WERI-Rb-1 (cell line): Measurements from ENCODE around the gene VTI1A.
A peak's percentile ranks its signal among the peaks of the same experiment; 100 is the strongest.

Experiments
- DNase-seq: peaks from one replicate; pipeline ENCODE4 v3.0.0-alpha.2; 2020
- H3K27ac ChIP-seq: fragments of 250-450 bp; sonication (Bioruptor Pico); 2 replicates; pipeline ENCODE4 v1.5.1; 2020; ENCODE audit warnings: mild to moderate bottlenecking, moderate library complexity
- H3K27me3 ChIP-seq: fragments of 250-450 bp; sonication (Bioruptor Pico); 2 replicates; pipeline ENCODE4 v1.5.1; 2021; ENCODE audit warnings: mild to moderate bottlenecking, low read depth, moderate library complexity; ENCODE audit not compliant: insufficient read depth, severe bottlenecking
- H3K36me3 ChIP-seq: fragments of 250-450 bp; sonication (Bioruptor Pico); 2 replicates; pipeline ENCODE4 v1.5.1; 2020; ENCODE audit warnings: mild to moderate bottlenecking, moderate library complexity
- H3K4me3 ChIP-seq: 2 replicates; pipeline ENCODE4 v1.5.1; 2011; ENCODE audit warnings: low read depth, mild to moderate bottlenecking, control low read depth, low read length
- H3K9me3 ChIP-seq: fragments of 250-450 bp; sonication (Bioruptor Pico); 2 replicates; pipeline ENCODE4 v1.5.1; 2021; ENCODE audit warnings: mild to moderate bottlenecking, moderate library complexity; ENCODE audit not compliant: severe bottlenecking
- CTCF ChIP-seq: IDR thresholded peaks from 2 replicates; pipeline ENCODE4 v1.5.1; 2011; ENCODE audit warnings: low read depth, mild to moderate bottlenecking, control low read depth, inconsistent platforms, low read length

Gene VTI1A

DNA sequence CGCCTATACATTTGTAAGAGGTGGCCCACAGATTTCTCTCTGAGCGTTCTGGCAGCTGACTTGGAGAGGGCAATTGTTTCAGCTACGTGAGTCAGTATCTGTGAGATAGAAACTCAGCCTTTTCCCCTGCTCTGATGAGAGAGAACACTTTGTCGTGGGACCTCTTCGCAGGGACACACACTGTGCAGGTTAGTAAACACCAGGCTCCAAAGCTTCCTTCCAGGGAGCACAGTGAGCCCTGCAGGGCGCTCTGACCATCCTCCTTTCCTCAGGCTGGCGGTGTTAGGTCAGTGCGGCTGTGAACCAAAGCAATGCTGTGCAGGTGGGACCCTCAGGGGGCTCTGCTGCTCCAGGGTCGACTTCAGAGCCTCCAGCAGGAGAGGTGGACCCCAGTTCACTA, 350.8 kb downstream of the VTI1A start:
- H3K27ac ChIP-seq = no peak overlapping the region
- H3K4me3 ChIP-seq = no peak overlapping the region
- H3K36me3 ChIP-seq = no peaks in the 10 kb centered on the region; the same call in 1 of the 2 replicates
- H3K9me3 ChIP-seq = no peaks in the 10 kb centered on the region
- TF ChIP-seq CTCF = no peak
- no peak for DNase-seq
- no peaks in the 10 kb centered on the region for H3K27me3 ChIP-seq

DNA sequence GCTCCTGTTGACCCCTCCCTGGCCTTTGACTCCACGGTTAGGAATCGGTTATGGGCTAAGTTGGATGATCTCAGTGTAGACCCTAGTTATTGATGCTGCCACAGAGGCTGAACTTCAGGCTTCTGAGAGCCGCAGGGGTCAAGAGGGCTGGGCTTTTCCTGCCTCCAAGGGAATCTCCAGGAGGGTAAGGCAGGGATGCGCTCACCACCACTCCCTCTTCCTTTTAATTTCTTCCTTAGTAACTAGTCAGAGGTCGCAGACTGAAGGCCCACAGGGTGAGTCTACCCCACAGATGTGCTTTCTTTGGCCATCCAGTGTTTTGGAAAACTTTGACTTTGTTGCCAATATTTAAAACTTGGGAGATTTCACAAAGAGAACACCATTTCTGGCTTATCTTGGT, 352.0 kb downstream of the VTI1A start:
- no peak for DNase-seq
- H3K4me3 ChIP-seq = no peak overlapping the region
- H3K36me3 ChIP-seq = no peaks in the 10 kb centered on the region; the same call in 1 of the 2 replicates
- no peaks in the 10 kb centered on the region for H3K9me3 ChIP-seq
- TF ChIP-seq CTCF = no peak
- no peak overlapping the region for H3K27ac ChIP-seq
- H3K27me3 ChIP-seq = no peaks in the 10 kb centered on the region

GRCh38 chr10:112799726-112800510, 352.9 kb downstream of the VTI1A start:
- no peak overlapping the region for H3K27ac ChIP-seq

GRCh38 chr10:112801004-112801403, 354.0 kb downstream of the VTI1A start:
- Histone ChIP-seq H3K27me3 (no peaks in the 10 kb centered on the region), H3K27ac (no peak overlapping the region), H3K36me3 (no peaks in the 10 kb centered on the region; the same call in 1 of the 2 replicates), H3K4me3 (no peak overlapping the region), H3K9me3 (no peaks in the 10 kb centered on the region)
- no peak for DNase-seq
- peak; percentile 8; the same call in 1 of the 2 replicates for TF ChIP-seq CTCF

More at GRCh38 chr10:112799726-112800510, 352.9 kb downstream of the VTI1A start:
- no peak for DNase-seq
- H3K4me3 ChIP-seq = no peak overlapping the region
- H3K9me3 ChIP-seq = no peaks in the 10 kb centered on the region
- TF ChIP-seq CTCF = no peak
- no peaks in the 10 kb centered on the region for H3K27me3 ChIP-seq
- H3K36me3 ChIP-seq = no peaks in the 10 kb centered on the region; the same call in 1 of the 2 replicates

DNA sequence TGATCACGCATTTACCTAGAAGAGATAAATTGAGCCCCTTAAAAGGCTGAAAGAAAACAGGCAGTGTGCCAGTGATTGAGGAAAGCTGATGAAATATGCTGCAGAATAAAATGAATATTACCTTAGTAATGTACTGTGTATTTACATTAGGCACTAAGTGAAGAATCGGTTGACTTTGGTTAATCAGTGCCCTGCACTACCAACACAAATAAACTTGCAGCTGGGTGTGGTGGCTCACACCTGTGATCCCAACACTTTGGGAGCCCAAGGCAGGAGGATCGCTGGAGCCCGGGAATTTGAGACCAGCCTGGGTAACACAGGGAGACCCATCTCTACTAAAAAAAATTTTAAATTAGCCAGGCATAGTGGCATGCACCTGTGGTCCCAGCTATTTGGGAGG, 354.7 kb downstream of the VTI1A start:
- H3K27ac ChIP-seq = no peak overlapping the region
- no peaks in the 10 kb centered on the region for H3K27me3 ChIP-seq
- H3K9me3 ChIP-seq = no peaks in the 10 kb centered on the region
- H3K4me3 ChIP-seq = no peak overlapping the region
- TF ChIP-seq CTCF = no peak
- no peak for DNase-seq
- no peaks in the 10 kb centered on the region; the same call in 1 of the 2 replicates for H3K36me3 ChIP-seq
